HEK293 (cell line): ENCODE results near the gene DMKN.
A peak's percentile ranks its signal among the peaks of the same experiment; 100 is the strongest.

ENCODE experiments used
- CTCF ChIA-PET: fragments of 350-600 bp; formaldehyde crosslinking; extraction: SDS; loops from one replicate; lab custom pipeline; 2021; ENCODE audit warnings: antibody characterized with exemption; lab: Yijun Ruan, JAX
- POLR2A ChIA-PET: fragments of 300-600 bp; formaldehyde crosslinking; extraction: SDS; loops from one replicate; lab custom pipeline; 2020; ENCODE audit warnings: antibody characterized with exemption, inconsistent platforms; lab: Yijun Ruan, JAX
- H3K27ac ChIP-seq: fragments of 200-500 bp; sonication (Bioruptor generic); 2 replicates; pipeline ENCODE4 v1.5.1; 2014; ENCODE audit warnings: low read depth, low read length, control low read depth, inconsistent platforms; ENCODE audit errors: extremely low read depth
- H3K36me3 ChIP-seq, 2 experiments: fragments of 200-500 bp in 1 of 2; sonication (Bioruptor generic) in 1 of 2; 1 replicate in 1 of 2; 2 replicates in 1 of 2; pipeline ENCODE4 v1.5.1; 2014 to 2017; ENCODE audit warnings: inconsistent platforms in 2 of 2, low read length in 2 of 2; ENCODE audit not compliant: control insufficient read depth in 2 of 2, insufficient read depth in 1 of 2
- H3K4me1 ChIP-seq: fragments of 200-500 bp; sonication (Bioruptor generic); 2 replicates; pipeline ENCODE4 v1.5.1; 2014; ENCODE audit warnings: mild to moderate bottlenecking, low read length, inconsistent platforms; ENCODE audit not compliant: control insufficient read depth, insufficient read depth
- H3K4me3 ChIP-seq: 2 replicates; pipeline ENCODE4 v1.5.1; 2011; ENCODE audit warnings: low read depth, mild to moderate bottlenecking, control low read depth, low read length, moderate library complexity
- H3K9me3 ChIP-seq: fragments of 200-500 bp; sonication (Bioruptor generic); 2 replicates; pipeline ENCODE4 v1.5.1; 2014; ENCODE audit warnings: low read depth, low read length, inconsistent platforms; ENCODE audit not compliant: control insufficient read depth, insufficient read depth
- AEBP2 ChIP-seq: fragments of 450-650 bp; formaldehyde crosslinking; IDR thresholded peaks from 2 replicates; pipeline ENCODE4 v1.5.1; 2016; ENCODE audit warnings: missing biosample characterization, missing genetic modification characterization, borderline replicate concordance
- EGR2 ChIP-seq: fragments of 450-650 bp; formaldehyde crosslinking; IDR thresholded peaks from 2 replicates; pipeline ENCODE4 v1.5.1; 2016; ENCODE audit warnings: low read depth, missing biosample characterization, missing genetic modification characterization
- INSM2 ChIP-seq: fragments of 450-650 bp; formaldehyde crosslinking; IDR thresholded peaks from 2 replicates; pipeline ENCODE4 v1.5.1; 2016; ENCODE audit warnings: missing biosample characterization, missing genetic modification characterization
- KLF16 ChIP-seq: fragments of 450-650 bp; formaldehyde crosslinking; IDR thresholded peaks from 2 replicates; pipeline ENCODE4 v1.5.1; 2017; ENCODE audit warnings: missing biosample characterization, missing genetic modification characterization
- SP3 ChIP-seq: fragments of 450-650 bp; formaldehyde crosslinking; IDR thresholded peaks from 2 replicates; pipeline ENCODE4 v1.5.1; 2016; ENCODE audit warnings: missing biosample characterization, missing genetic modification characterization
- SP7 ChIP-seq: fragments of 450-650 bp; formaldehyde crosslinking; IDR thresholded peaks from 2 replicates; pipeline ENCODE4 v1.5.1; 2016; ENCODE audit warnings: missing biosample characterization, missing genetic modification characterization
- ZBTB1 ChIP-seq: fragments of 450-650 bp; formaldehyde crosslinking; IDR thresholded peaks from 2 replicates; pipeline ENCODE4 v1.5.1; 2016; ENCODE audit warnings: missing biosample characterization, missing genetic modification characterization
- ZBTB20 ChIP-seq: fragments of 450-650 bp; formaldehyde crosslinking; IDR thresholded peaks from 2 replicates; pipeline ENCODE4 v1.5.1; 2016; ENCODE audit warnings: missing biosample characterization, missing genetic modification characterization
- ZBTB21 ChIP-seq: fragments of 450-650 bp; formaldehyde crosslinking; IDR thresholded peaks from 2 replicates; pipeline ENCODE4 v1.5.1; 2017; ENCODE audit warnings: missing biosample characterization, missing genetic modification characterization
- ZFP41 ChIP-seq: fragments of 450-650 bp; formaldehyde crosslinking; IDR thresholded peaks from 2 replicates; pipeline ENCODE4 v1.5.1; 2016; ENCODE audit warnings: missing biosample characterization, missing genetic modification characterization, borderline replicate concordance
- ZFP69B ChIP-seq: fragments of 450-650 bp; formaldehyde crosslinking; IDR thresholded peaks from 2 replicates; pipeline ENCODE4 v1.5.1; 2016; ENCODE audit warnings: missing biosample characterization, missing genetic modification characterization
- ZNF10 ChIP-seq: fragments of 450-650 bp; formaldehyde crosslinking; IDR thresholded peaks from 2 replicates; pipeline ENCODE4 v1.5.1; 2017; ENCODE audit warnings: missing biosample characterization, missing genetic modification characterization
- ZNF155 ChIP-seq: fragments of 450-650 bp; formaldehyde crosslinking; IDR thresholded peaks from 2 replicates; pipeline ENCODE4 v1.5.1; 2016; ENCODE audit warnings: missing biosample characterization, missing genetic modification characterization
- ZNF2 ChIP-seq: fragments of 450-650 bp; formaldehyde crosslinking; IDR thresholded peaks from 2 replicates; pipeline ENCODE4 v1.5.1; 2016; ENCODE audit warnings: missing biosample characterization, missing genetic modification characterization
- ZNF350 ChIP-seq: fragments of 450-650 bp; formaldehyde crosslinking; IDR thresholded peaks from 2 replicates; pipeline ENCODE4 v1.5.0; 2017; ENCODE audit warnings: missing biosample characterization, mild to moderate bottlenecking, missing genetic modification characterization
- ZNF529 ChIP-seq: fragments of 450-650 bp; formaldehyde crosslinking; IDR thresholded peaks from 2 replicates; pipeline ENCODE4 v1.5.1; 2017; ENCODE audit warnings: missing genetic modification characterization, missing biosample characterization; ENCODE audit not compliant: insufficient replicate concordance
- ZNF561 ChIP-seq: fragments of 450-650 bp; IDR thresholded peaks from 2 replicates; pipeline ENCODE4 v1.5.1; 2018; ENCODE audit warnings: missing biosample characterization, missing genetic modification characterization, borderline replicate concordance
- ZNF629 ChIP-seq: fragments of 450-650 bp; formaldehyde crosslinking; IDR thresholded peaks from 2 replicates; pipeline ENCODE4 v1.5.1; 2017; ENCODE audit warnings: missing biosample characterization, missing genetic modification characterization
- ZNF677 ChIP-seq: fragments of 450-650 bp; IDR thresholded peaks from 2 replicates; pipeline ENCODE4 v1.5.0; 2018; ENCODE audit warnings: missing biosample characterization, mild to moderate bottlenecking, missing genetic modification characterization, moderate library complexity
- ZSCAN23 ChIP-seq: fragments of 450-650 bp; formaldehyde crosslinking; IDR thresholded peaks from 2 replicates; pipeline ENCODE4 v1.5.1; 2016; ENCODE audit warnings: missing biosample characterization, missing genetic modification characterization
- ZSCAN30 ChIP-seq: fragments of 450-650 bp; IDR thresholded peaks from 2 replicates; pipeline ENCODE4 v1.5.1; 2018; ENCODE audit warnings: missing biosample characterization, mild to moderate bottlenecking, missing genetic modification characterization, moderate library complexity
- ZSCAN5A ChIP-seq: fragments of 450-650 bp; formaldehyde crosslinking; IDR thresholded peaks from 2 replicates; pipeline ENCODE4 v1.5.1; 2016; ENCODE audit warnings: missing biosample characterization, missing genetic modification characterization
- TF ChIP-seq, protein P1 (sequence below): fragments of 450-650 bp; formaldehyde crosslinking; IDR thresholded peaks from 2 replicates; pipeline ENCODE4 v1.5.1; 2016; ENCODE audit warnings: missing biosample characterization, missing genetic modification characterization, low read depth
- TF ChIP-seq, protein P2 (sequence below): fragments of 450-650 bp; formaldehyde crosslinking; IDR thresholded peaks from 2 replicates; pipeline ENCODE4 v1.5.1; 2016; ENCODE audit warnings: missing biosample characterization, missing genetic modification characterization

DMKN gene

GRCh38 chr19:35486268-35486708, 27.2 kb downstream of the DMKN start:
- ChIA-PET CTCF (interaction anchor here (0.6 to 5.4 kb wide), 12 partner anchors 9 to 372 kb away, joined by 3 to 63 read pairs (median 5); no protein-coding TSS in a partner anchor), POLR2A (interaction anchor here (0.6 to 1.4 kb wide), 4 partner anchors 9 to 328 kb away, joined by 3 to 5 read pairs (median 5); no protein-coding TSS in a partner anchor)
- Histone ChIP-seq H3K4me1 (peaks cover 7% of the 10 kb centered on the region; the same call in 1 of the 2 replicates), H3K36me3 (no peaks in the 10 kb centered on the region), H3K4me3 (no peak overlapping the region), H3K9me3 (peaks cover 3% of the 10 kb centered on the region; the same call in 1 of the 2 replicates)
- TF ChIP-seq ZSCAN5A (tag by site-specific recombination), result no peak
- TF ChIP-seq ZSCAN23 (tag by site-specific recombination), result no peak
- no peak for TF ChIP-seq ZNF155 (tag by site-specific recombination)
- no peak for TF ChIP-seq SP3 (tag by site-specific recombination)
- no peak for TF ChIP-seq EGR2 (tag by site-specific recombination)
- no peak for TF ChIP-seq ZNF2
- TF ChIP-seq ZNF10 (tag by site-specific recombination), result no peak
- no peak for TF ChIP-seq ZNF629 (tag by site-specific recombination)
- TF ChIP-seq INSM2 (tag by site-specific recombination), result no peak
- TF ChIP-seq ZNF529, result no peak
- TF ChIP-seq ZNF350 (tag by site-specific recombination), result no peak
- TF ChIP-seq ZSCAN30 (tag by site-specific recombination), result no peak
- TF ChIP-seq ZNF561 (tag by site-specific recombination), result no peak
- TF ChIP-seq ZNF677 (tag by site-specific recombination), result no peak
- no peak for TF ChIP-seq KLF16 (tag by site-specific recombination)
- no peak for TF ChIP-seq SP7 (tag by site-specific recombination)
- TF ChIP-seq ZFP41 (tag by site-specific recombination), result no peak
- no peak for TF ChIP-seq ZBTB21
- no peak for TF ChIP-seq ZBTB1 (tag by site-specific recombination)
- TF ChIP-seq, all 188 proteins: peak for 0
- no peak overlapping the region for H3K27ac ChIP-seq

GRCh38 chr19:35484252-35485036, 29.0 kb downstream of the DMKN start:
- ChIA-PET CTCF (interaction anchor here (0.6 to 5.4 kb wide), 6 partner anchors 11 to 131 kb away, joined by 3 to 34 read pairs (median 5); no protein-coding TSS in a partner anchor), POLR2A (no interaction called here)
- Histone ChIP-seq H3K4me1 (peaks cover 8% of the 10 kb centered on the region), H3K9me3 (peaks cover 3% of the 10 kb centered on the region; the same call in 1 of the 2 replicates), H3K27ac (no peak overlapping the region), H3K4me3 (no peak overlapping the region), H3K36me3 (no peaks in the 10 kb centered on the region; a peak in 1 of 3 replicates)
- TF ChIP-seq ZFP69B (tag by site-specific recombination) (0 out of 2 replicates have a peak, but pooled peaks have one; percentile 41), ZBTB20 (tag by site-specific recombination) (peak; percentile 57), AEBP2 (tag by site-specific recombination) (no peak)
- TF ChIP-seq, protein P1, sequence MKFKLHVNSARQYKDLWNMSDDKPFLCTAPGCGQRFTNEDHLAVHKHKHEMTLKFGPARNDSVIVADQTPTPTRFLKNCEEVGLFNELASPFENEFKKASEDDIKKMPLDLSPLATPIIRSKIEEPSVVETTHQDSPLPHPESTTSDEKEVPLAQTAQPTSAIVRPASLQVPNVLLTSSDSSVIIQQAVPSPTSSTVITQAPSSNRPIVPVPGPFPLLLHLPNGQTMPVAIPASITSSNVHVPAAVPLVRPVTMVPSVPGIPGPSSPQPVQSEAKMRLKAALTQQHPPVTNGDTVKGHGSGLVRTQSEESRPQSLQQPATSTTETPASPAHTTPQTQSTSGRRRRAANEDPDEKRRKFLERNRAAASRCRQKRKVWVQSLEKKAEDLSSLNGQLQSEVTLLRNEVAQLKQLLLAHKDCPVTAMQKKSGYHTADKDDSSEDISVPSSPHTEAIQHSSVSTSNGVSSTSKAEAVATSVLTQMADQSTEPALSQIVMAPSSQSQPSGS, result no peak
- TF ChIP-seq, protein P2, sequence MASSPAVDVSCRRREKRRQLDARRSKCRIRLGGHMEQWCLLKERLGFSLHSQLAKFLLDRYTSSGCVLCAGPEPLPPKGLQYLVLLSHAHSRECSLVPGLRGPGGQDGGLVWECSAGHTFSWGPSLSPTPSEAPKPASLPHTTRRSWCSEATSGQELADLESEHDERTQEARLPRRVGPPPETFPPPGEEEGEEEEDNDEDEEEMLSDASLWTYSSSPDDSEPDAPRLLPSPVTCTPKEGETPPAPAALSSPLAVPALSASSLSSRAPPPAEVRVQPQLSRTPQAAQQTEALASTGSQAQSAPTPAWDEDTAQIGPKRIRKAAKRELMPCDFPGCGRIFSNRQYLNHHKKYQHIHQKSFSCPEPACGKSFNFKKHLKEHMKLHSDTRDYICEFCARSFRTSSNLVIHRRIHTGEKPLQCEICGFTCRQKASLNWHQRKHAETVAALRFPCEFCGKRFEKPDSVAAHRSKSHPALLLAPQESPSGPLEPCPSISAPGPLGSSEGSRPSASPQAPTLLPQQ, result 0 out of 2 replicates have a peak, but pooled peaks have one; percentile 21
